H9 (cell line): ENCODE results near the gene KRTAP10-6. TPM values are rescaled to one million over a fixed set of nuclear protein-coding genes. Genes with fewer than 3 reads are reported as not detected.

ENCODE experiments used
- DNase-seq: peaks from one replicate; pipeline ENCODE4 v3.0.0-alpha.2; 2017
- H2AFZ ChIP-seq: one replicate; pipeline ENCODE4 v1.6.1; 2013; ENCODE audit warnings: mild to moderate bottlenecking, low read length, control low read depth, moderate library complexity
- H2AK5ac ChIP-seq: 2 replicates; pipeline ENCODE4 v1.6.1; 2013; ENCODE audit warnings: low read length, control low read depth, mixed read lengths; ENCODE audit not compliant: insufficient read length
- H2BK120ac ChIP-seq: one replicate; pipeline ENCODE4 v1.6.1; 2013; ENCODE audit warnings: low read depth, mild to moderate bottlenecking, low read length, control low read depth, inconsistent platforms; ENCODE audit not compliant: poor library complexity, severe bottlenecking
- H2BK12ac ChIP-seq: 2 replicates; pipeline ENCODE4 v1.6.1; 2013; ENCODE audit warnings: low read length, control low read depth, mixed read lengths, low read depth; ENCODE audit not compliant: insufficient read length
- H2BK15ac ChIP-seq: 2 replicates; pipeline ENCODE4 v1.6.1; 2013; ENCODE audit warnings: low read depth, low read length, control low read depth
- H2BK20ac ChIP-seq: one replicate; pipeline ENCODE4 v1.6.1; 2013; ENCODE audit warnings: low read depth, mild to moderate bottlenecking, low read length, control low read depth, inconsistent platforms; ENCODE audit not compliant: poor library complexity, severe bottlenecking
- H2BK5ac ChIP-seq: 2 replicates; pipeline ENCODE4 v1.6.1; 2013; ENCODE audit warnings: low read length, control low read depth, mixed read lengths; ENCODE audit not compliant: insufficient read length
- H3K14ac ChIP-seq: 2 replicates; pipeline ENCODE4 v1.6.1; 2013; ENCODE audit warnings: low read length, control low read depth; ENCODE audit not compliant: insufficient read depth
- H3K18ac ChIP-seq: 2 replicates; pipeline ENCODE4 v1.6.1; 2013; ENCODE audit warnings: low read depth, mild to moderate bottlenecking, mixed read lengths, low read length, control low read depth; ENCODE audit not compliant: insufficient read length
- H3K23ac ChIP-seq: 2 replicates; pipeline ENCODE4 v1.6.1; 2013; ENCODE audit warnings: low read length, control low read depth, mixed read lengths, low read depth; ENCODE audit not compliant: insufficient read length
- H3K23me2 ChIP-seq: 2 replicates; pipeline ENCODE4 v1.6.1; 2013; ENCODE audit warnings: low read depth, mild to moderate bottlenecking, mixed read lengths, low read length, control low read depth; ENCODE audit not compliant: insufficient read length, poor library complexity, severe bottlenecking
- H3K27ac ChIP-seq: 2 replicates; pipeline ENCODE4 v1.5.1; 2013; ENCODE audit warnings: low read length, control low read depth, mixed read lengths, low read depth; ENCODE audit not compliant: insufficient read length
- H3K27me3 ChIP-seq: 2 replicates; pipeline ENCODE4 v1.6.1; 2013; ENCODE audit warnings: low read length, control low read depth, inconsistent platforms; ENCODE audit not compliant: insufficient read depth
- H3K4ac ChIP-seq: 2 replicates; pipeline ENCODE4 v1.6.1; 2013; ENCODE audit warnings: low read depth, mild to moderate bottlenecking, control low read depth, inconsistent platforms, low read length, moderate library complexity
- H3K4me1 ChIP-seq: 2 replicates; pipeline ENCODE4 v1.6.1; 2013; ENCODE audit warnings: low read length, control low read depth, inconsistent platforms; ENCODE audit not compliant: insufficient read depth
- H3K4me2 ChIP-seq: 2 replicates; pipeline ENCODE4 v1.6.1; 2013; ENCODE audit warnings: low read length, control low read depth, mixed read lengths; ENCODE audit not compliant: insufficient read length, insufficient read depth
- H3K56ac ChIP-seq: 2 replicates; pipeline ENCODE4 v1.6.1; 2013; ENCODE audit warnings: low read depth, mild to moderate bottlenecking, mixed read lengths, low read length, control low read depth; ENCODE audit not compliant: insufficient read length
- H3K79me1 ChIP-seq: 2 replicates; pipeline ENCODE4 v1.6.1; 2013; ENCODE audit warnings: low read depth, mild to moderate bottlenecking, moderate library complexity, low read length, control low read depth, inconsistent platforms; ENCODE audit not compliant: insufficient read depth, poor library complexity, severe bottlenecking
- H3K79me2 ChIP-seq: 2 replicates; pipeline ENCODE4 v1.6.1; 2013; ENCODE audit warnings: low read length, control low read depth, inconsistent platforms; ENCODE audit not compliant: insufficient read depth
- H3K9ac ChIP-seq: 2 replicates; pipeline ENCODE4 v1.6.1; 2013; ENCODE audit warnings: low read length, control low read depth, mixed read lengths; ENCODE audit not compliant: insufficient read length; ENCODE audit errors: extremely low read depth
- H3K9me3 ChIP-seq: one replicate; pipeline ENCODE4 v1.6.1; 2013; ENCODE audit warnings: low read depth, low read length, inconsistent platforms; ENCODE audit not compliant: control insufficient read depth
- H3T11ph ChIP-seq: one replicate; pipeline ENCODE4 v1.6.1; 2013; ENCODE audit warnings: mild to moderate bottlenecking, low read length, control low read depth, inconsistent platforms
- H4K20me1 ChIP-seq: one replicate; pipeline ENCODE4 v1.6.1; 2013; ENCODE audit not compliant: control insufficient read depth, insufficient read length, insufficient read depth
- H4K5ac ChIP-seq: 2 replicates; pipeline ENCODE4 v1.6.1; 2013; ENCODE audit warnings: low read depth, mild to moderate bottlenecking, mixed read lengths, low read length, control low read depth; ENCODE audit not compliant: insufficient read length
- H4K8ac ChIP-seq: replicated peaks from 2 replicates; pipeline ENCODE4 v1.6.1; 2013; ENCODE audit warnings: low read length, control low read depth, mixed read lengths, low read depth; ENCODE audit not compliant: insufficient read length
- H4K91ac ChIP-seq: 2 replicates; pipeline ENCODE4 v1.6.1; 2013; ENCODE audit warnings: low read depth, mild to moderate bottlenecking, moderate library complexity, mixed read lengths, low read length, control low read depth; ENCODE audit not compliant: insufficient read length
- H3K27ac Mint-ChIP-seq, 3 experiments: 2 replicates in 2 of 3; 3 replicates in 1 of 3; pipeline ENCODE4 v1.8.0; 2020 to 2021; ENCODE audit warnings: mixed read lengths in 3 of 3, mild to moderate bottlenecking in 1 of 3, moderate library complexity in 1 of 3
- H3K27me3 Mint-ChIP-seq: 2 replicates; pipeline ENCODE4 v1.8.0; 2021; ENCODE audit warnings: low read depth, mild to moderate bottlenecking, moderate library complexity, mixed read lengths
- H3K36me3 Mint-ChIP-seq, 3 experiments: 2 replicates in 2 of 3; 3 replicates in 1 of 3; pipeline ENCODE4 v1.8.0; 2020 to 2021; ENCODE audit warnings: low read depth in 3 of 3, mixed read lengths in 3 of 3; ENCODE audit not compliant: insufficient read depth in 1 of 3
- H3K4me1 Mint-ChIP-seq, 2 experiments: 2 replicates each; pipeline ENCODE4 v1.8.0; 2020; ENCODE audit warnings: mixed read lengths in 2 of 2
- H3K4me3 Mint-ChIP-seq, 2 experiments: 2 replicates in 1 of 2; 3 replicates in 1 of 2; pipeline ENCODE4 v1.8.0; 2020 to 2021; ENCODE audit warnings: mild to moderate bottlenecking in 2 of 2, mixed read lengths in 2 of 2, moderate library complexity in 1 of 2
- H3K9me3 Mint-ChIP-seq, 2 experiments: 2 replicates in 1 of 2; 3 replicates in 1 of 2; pipeline ENCODE4 v1.8.0; 2020; ENCODE audit warnings: mild to moderate bottlenecking in 2 of 2, mixed read lengths in 2 of 2, moderate library complexity in 1 of 2
- CTCF ChIP-seq: fragments of 200-600 bp; sonication (generic); conservative IDR thresholded peaks from 3 replicates; pipeline ENCODE4 v1.8.0; 2021; ENCODE audit warnings: antibody characterized with exemption, mild to moderate bottlenecking
- WGBS: extraction: QIAGEN DNeasy Blood & Tissue Kit; methylation state at CpG from one replicate; pipeline ENCODE4 v1.1.7; 2013; ENCODE audit warnings: missing lambda C conversion rate, low lambda C conversion rate, mixed read lengths; ENCODE audit not compliant: insufficient read length; ENCODE audit errors: extremely low coverage; 5-methylcytosine and 5-hydroxymethylcytosine counted together
- total RNA-seq: library from RNA; stranded (reverse); gene quantifications from 2 replicates; pipeline ENCODE4 v1.2.1, GENCODE V29; 2021

KRTAP10-6 gene
- total RNA-seq, 1 experiment from 2014 or later: not detected

GRCh38 chr21:44583089-44583799 lies 9.1 kb downstream of the KRTAP10-6 start:
- Mint-ChIP-seq H3K36me3 (peaks cover 0 to 16% (median 0%) of the 10 kb centered on the region in 3 experiments; a peak in 5 of 7 replicates), H3K27ac (peak overlapping the region in 1 of 3 experiments; percentile 39; a peak in 1 of 7 replicates), H3K9me3 (peaks cover 4 to 17% of the 10 kb centered on the region in 2 experiments), H3K4me1 (peaks cover 22 to 23% of the 10 kb centered on the region in 2 experiments), H3K4me3 (no peak overlapping the region), H3K27me3 (peaks cover 18% of the 10 kb centered on the region)
- Histone ChIP-seq H3T11ph (no peak overlapping the region), H2BK12ac (no peak overlapping the region), H3K79me2 (no peaks in the 10 kb centered on the region), H2BK120ac (no peak overlapping the region), H4K5ac (no peak overlapping the region), H2AK5ac (no peak overlapping the region), H2BK20ac (no peak overlapping the region), H4K8ac (no peak overlapping the region), H3K4me2 (no peak overlapping the region), H4K91ac (no peak overlapping the region), H3K9me3 (no peaks in the 10 kb centered on the region), H3K79me1 (no peaks in the 10 kb centered on the region), H3K27me3 (no peaks in the 10 kb centered on the region), H3K23ac (no peak overlapping the region), H3K56ac (no peak overlapping the region), H3K14ac (no peak overlapping the region), H3K9ac (no peak overlapping the region), H2BK5ac (no peak overlapping the region), H3K18ac (no peak overlapping the region), H3K23me2 (no peaks in the 10 kb centered on the region), H4K20me1 (no peaks in the 10 kb centered on the region), H3K4ac (no peak overlapping the region), H2BK15ac (no peak overlapping the region), H3K4me1 (no peaks in the 10 kb centered on the region), H2AFZ (no peak overlapping the region), H3K27ac (no peak overlapping the region)
- DNase-seq: no peak
- no CpG with 5 or more reads among the region's 11 CpGs for WGBS
- TF ChIP-seq CTCF: no peak
